ENCODE data around the gene HSPA1B.

Gene HSPA1B

DNA sequence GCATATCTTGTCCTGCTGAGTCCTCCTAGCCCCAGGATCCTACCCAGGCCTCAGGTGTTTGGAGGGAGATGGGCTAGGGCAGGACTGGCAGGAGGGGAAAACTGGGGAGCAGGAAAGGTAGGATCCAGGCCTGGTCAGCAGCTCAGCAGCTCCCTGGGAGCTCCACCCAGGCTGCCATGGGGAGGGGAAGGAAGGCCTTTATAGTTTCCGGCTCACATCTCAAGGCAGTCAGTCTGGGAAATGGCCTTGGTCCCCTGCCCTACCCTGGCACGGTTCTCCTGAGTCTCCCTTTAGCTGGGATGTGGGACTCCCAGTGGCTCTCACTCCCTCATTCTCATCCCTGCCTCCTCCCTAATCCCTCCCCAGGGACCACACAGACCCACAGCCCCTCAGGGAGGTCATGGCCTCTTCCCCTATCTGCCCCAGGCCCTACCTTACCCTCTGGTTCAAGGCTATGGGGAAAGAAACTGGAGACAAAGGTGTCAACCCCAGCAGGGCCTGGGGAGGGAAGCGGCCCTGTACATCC, 49.6 kb downstream of the HSPA1B start:
- no peaks in the 10 kb centered on the region for H3K4me1 ChIP-seq (ENCODE audit: insufficient read depth, low read length, poor library complexity, severe bottlenecking)
- peaks cover 24% of the 10 kb centered on the region; the same call in 1 of the 2 replicates for H3K36me3 ChIP-seq (ENCODE audit: insufficient read depth, low read length)
- H3K9me2 ChIP-seq (replicated peaks; ENCODE audit: low read depth, low read length), result no peaks in the 10 kb centered on the region
- TF ChIP-seq, protein P1, sequence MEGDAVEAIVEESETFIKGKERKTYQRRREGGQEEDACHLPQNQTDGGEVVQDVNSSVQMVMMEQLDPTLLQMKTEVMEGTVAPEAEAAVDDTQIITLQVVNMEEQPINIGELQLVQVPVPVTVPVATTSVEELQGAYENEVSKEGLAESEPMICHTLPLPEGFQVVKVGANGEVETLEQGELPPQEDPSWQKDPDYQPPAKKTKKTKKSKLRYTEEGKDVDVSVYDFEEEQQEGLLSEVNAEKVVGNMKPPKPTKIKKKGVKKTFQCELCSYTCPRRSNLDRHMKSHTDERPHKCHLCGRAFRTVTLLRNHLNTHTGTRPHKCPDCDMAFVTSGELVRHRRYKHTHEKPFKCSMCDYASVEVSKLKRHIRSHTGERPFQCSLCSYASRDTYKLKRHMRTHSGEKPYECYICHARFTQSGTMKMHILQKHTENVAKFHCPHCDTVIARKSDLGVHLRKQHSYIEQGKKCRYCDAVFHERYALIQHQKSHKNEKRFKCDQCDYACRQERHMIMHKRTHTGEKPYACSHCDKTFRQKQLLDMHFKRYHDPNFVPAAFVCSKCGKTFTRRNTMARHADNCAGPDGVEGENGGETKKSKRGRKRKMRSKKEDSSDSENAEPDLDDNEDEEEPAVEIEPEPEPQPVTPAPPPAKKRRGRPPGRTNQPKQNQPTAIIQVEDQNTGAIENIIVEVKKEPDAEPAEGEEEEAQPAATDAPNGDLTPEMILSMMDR (conservative IDR thresholded peaks at IDR 0.05; ENCODE audit: low read length), result no peak
- TF ChIP-seq EZH2phosphoT487 (IDR thresholded peaks at IDR 0.05; ENCODE audit: borderline replicate concordance), result no peak
- no peak overlapping the region for H2AFZ ChIP-seq (ENCODE audit: low read length)
- H3K9ac ChIP-seq (ENCODE audit: low read depth, low read length, poor library complexity, severe bottlenecking), result no peak overlapping the region
- H3F3A ChIP-seq (ENCODE audit: low read depth), result 0 out of 2 replicates have a peak, but pooled peaks cover 5% of the 10 kb centered on the region
- H3K9me3 ChIP-seq (ENCODE audit: insufficient read depth, low read depth, low read length), result no peaks in the 10 kb centered on the region
- H4K20me1 ChIP-seq (ENCODE audit: insufficient read depth, low read length, poor library complexity, severe bottlenecking), result no peaks in the 10 kb centered on the region
- H3K27me3 ChIP-seq (ENCODE audit: insufficient read depth, low read length, poor library complexity, severe bottlenecking), result no peaks in the 10 kb centered on the region
- no peaks in the 10 kb centered on the region for H3K79me2 ChIP-seq (ENCODE audit: insufficient read depth, low read length)
- H3K4me3 ChIP-seq (ENCODE audit: low read length, poor library complexity, severe bottlenecking), result no peak overlapping the region
- no peak overlapping the region for H3K4me2 ChIP-seq (ENCODE audit: low read depth, low read length, poor library complexity, severe bottlenecking)

- TF ChIP-seq, protein P1 (conservative IDR thresholded peaks at IDR 0.05; ENCODE audit: low read length), result no peak
- no peak for TF ChIP-seq EZH2phosphoT487 (IDR thresholded peaks at IDR 0.05; ENCODE audit: borderline replicate concordance)
- no peaks in the 10 kb centered on the region for H3K27me3 ChIP-seq (ENCODE audit: insufficient read depth, low read length, poor library complexity, severe bottlenecking)
- H3K4me3 ChIP-seq (ENCODE audit: low read length, poor library complexity, severe bottlenecking), result no peak overlapping the region
- H3F3A ChIP-seq (ENCODE audit: low read depth), result 0 out of 2 replicates have a peak, but pooled peaks cover 5% of the 10 kb centered on the region
- H3K9ac ChIP-seq (ENCODE audit: low read depth, low read length, poor library complexity, severe bottlenecking), result no peak overlapping the region
- no peaks in the 10 kb centered on the region for H3K9me2 ChIP-seq (replicated peaks; ENCODE audit: low read depth, low read length)
- H3K79me2 ChIP-seq (ENCODE audit: insufficient read depth, low read length), result no peaks in the 10 kb centered on the region
- peaks cover 29% of the 10 kb centered on the region; the same call in 1 of the 2 replicates for H3K36me3 ChIP-seq (ENCODE audit: insufficient read depth, low read length)
- no peaks in the 10 kb centered on the region for H3K9me3 ChIP-seq (ENCODE audit: insufficient read depth, low read depth, low read length)
- H3K4me1 ChIP-seq (ENCODE audit: insufficient read depth, low read length, poor library complexity, severe bottlenecking), result no peaks in the 10 kb centered on the region
- no peak overlapping the region for H3K4me2 ChIP-seq (ENCODE audit: low read depth, low read length, poor library complexity, severe bottlenecking)
- H4K20me1 ChIP-seq (ENCODE audit: insufficient read depth, low read length, poor library complexity, severe bottlenecking), result no peaks in the 10 kb centered on the region
- no peak overlapping the region for H2AFZ ChIP-seq (ENCODE audit: low read length)
These were observed 50.2 kb downstream of the HSPA1B start for GRCh38 chr6:31877651-31878161.

DNA sequence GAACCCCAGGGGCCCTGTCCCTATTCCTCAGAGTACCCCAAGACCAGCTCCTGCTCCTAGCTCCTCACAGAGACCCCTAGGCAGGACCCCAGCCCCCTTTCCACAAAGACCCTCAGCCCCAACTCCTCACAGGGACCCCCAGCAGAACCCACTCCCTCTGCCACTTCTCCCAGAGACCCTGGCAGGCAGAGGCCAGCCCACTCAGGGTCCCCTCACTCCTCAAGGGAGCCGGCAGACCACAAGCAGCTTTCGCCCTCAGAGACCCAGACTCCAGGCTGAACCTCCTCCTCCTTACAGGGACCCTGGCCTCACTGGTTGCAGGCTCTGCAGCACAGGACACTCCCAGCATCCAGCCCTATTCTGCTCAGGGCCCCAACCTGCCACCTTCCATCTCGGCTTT, 50.7 kb downstream of the HSPA1B start:
- no peak overlapping the region for H2AFZ ChIP-seq (ENCODE audit: low read length)
- H3K4me1 ChIP-seq (ENCODE audit: insufficient read depth, low read length, poor library complexity, severe bottlenecking), result no peaks in the 10 kb centered on the region
- no peak overlapping the region for H3K4me3 ChIP-seq (ENCODE audit: low read length, poor library complexity, severe bottlenecking)
- H3K9ac ChIP-seq (ENCODE audit: low read depth, low read length, poor library complexity, severe bottlenecking), result no peak overlapping the region
- no peak for TF ChIP-seq EZH2phosphoT487 (IDR thresholded peaks at IDR 0.05; ENCODE audit: borderline replicate concordance)
- TF ChIP-seq, protein P1 (conservative IDR thresholded peaks at IDR 0.05; ENCODE audit: low read length), result no peak
- no peaks in the 10 kb centered on the region for H3K9me2 ChIP-seq (replicated peaks; ENCODE audit: low read depth, low read length)
- H3K4me2 ChIP-seq (ENCODE audit: low read depth, low read length, poor library complexity, severe bottlenecking), result no peak overlapping the region
- H3F3A ChIP-seq (ENCODE audit: low read depth), result 0 out of 2 replicates have a peak, but pooled peaks cover 5% of the 10 kb centered on the region
- H3K27me3 ChIP-seq (ENCODE audit: insufficient read depth, low read length, poor library complexity, severe bottlenecking), result no peaks in the 10 kb centered on the region
- H4K20me1 ChIP-seq (ENCODE audit: insufficient read depth, low read length, poor library complexity, severe bottlenecking), result no peaks in the 10 kb centered on the region
- peaks cover 34% of the 10 kb centered on the region; the same call in 1 of the 2 replicates for H3K36me3 ChIP-seq (ENCODE audit: insufficient read depth, low read length)
- H3K79me2 ChIP-seq (ENCODE audit: insufficient read depth, low read length), result no peaks in the 10 kb centered on the region
- H3K9me3 ChIP-seq (ENCODE audit: insufficient read depth, low read depth, low read length), result no peaks in the 10 kb centered on the region
